ENCODE measurements around the gene PTPN11. TPM values are rescaled to one million over a fixed set of nuclear protein-coding genes. Genes with fewer than 3 reads are reported as not detected.

Gene PTPN11
- total RNA-seq, 1 experiment from 2014 or later = 181 TPM

DNA sequence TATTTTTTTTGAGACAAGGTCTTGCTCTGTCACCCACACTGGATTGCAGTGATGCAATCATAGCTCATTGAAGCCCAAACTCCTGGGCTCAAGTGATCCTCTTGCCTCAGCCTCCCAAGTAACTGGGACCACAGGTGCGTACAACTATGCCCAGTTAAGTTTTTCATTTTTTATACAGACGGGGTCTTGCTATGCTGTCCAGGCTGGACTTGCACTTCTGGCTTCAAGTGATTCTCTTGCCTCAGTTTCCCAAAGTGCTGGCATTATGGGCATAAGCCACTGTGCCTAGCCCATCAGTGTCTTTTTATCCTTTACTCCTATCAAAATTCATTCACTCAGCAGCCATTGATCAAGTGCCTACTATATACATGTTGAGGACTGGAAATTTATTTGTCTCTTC lies 9.0 kb downstream of the PTPN11 start:
- TF ChIP-seq, protein P1, sequence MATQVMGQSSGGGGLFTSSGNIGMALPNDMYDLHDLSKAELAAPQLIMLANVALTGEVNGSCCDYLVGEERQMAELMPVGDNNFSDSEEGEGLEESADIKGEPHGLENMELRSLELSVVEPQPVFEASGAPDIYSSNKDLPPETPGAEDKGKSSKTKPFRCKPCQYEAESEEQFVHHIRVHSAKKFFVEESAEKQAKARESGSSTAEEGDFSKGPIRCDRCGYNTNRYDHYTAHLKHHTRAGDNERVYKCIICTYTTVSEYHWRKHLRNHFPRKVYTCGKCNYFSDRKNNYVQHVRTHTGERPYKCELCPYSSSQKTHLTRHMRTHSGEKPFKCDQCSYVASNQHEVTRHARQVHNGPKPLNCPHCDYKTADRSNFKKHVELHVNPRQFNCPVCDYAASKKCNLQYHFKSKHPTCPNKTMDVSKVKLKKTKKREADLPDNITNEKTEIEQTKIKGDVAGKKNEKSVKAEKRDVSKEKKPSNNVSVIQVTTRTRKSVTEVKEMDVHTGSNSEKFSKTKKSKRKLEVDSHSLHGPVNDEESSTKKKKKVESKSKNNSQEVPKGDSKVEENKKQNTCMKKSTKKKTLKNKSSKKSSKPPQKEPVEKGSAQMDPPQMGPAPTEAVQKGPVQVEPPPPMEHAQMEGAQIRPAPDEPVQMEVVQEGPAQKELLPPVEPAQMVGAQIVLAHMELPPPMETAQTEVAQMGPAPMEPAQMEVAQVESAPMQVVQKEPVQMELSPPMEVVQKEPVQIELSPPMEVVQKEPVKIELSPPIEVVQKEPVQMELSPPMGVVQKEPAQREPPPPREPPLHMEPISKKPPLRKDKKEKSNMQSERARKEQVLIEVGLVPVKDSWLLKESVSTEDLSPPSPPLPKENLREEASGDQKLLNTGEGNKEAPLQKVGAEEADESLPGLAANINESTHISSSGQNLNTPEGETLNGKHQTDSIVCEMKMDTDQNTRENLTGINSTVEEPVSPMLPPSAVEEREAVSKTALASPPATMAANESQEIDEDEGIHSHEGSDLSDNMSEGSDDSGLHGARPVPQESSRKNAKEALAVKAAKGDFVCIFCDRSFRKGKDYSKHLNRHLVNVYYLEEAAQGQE (IDR thresholded peaks at IDR 0.05; ENCODE audit: low read depth) = no peak
- TF ChIP-seq ZNF274 (IDR thresholded peaks at IDR 0.05; ENCODE audit: low read depth, low read length) (no peak), EGR1 (IDR thresholded peaks at IDR 0.05; ENCODE audit: low read depth) (no peak), YY1 (IDR thresholded peaks at IDR 0.05; ENCODE audit: extremely low read depth, insufficient replicate concordance, low read depth, low read length) (no peak), FOSL1 (IDR thresholded peaks at IDR 0.05; ENCODE audit: low read depth) (no peak), EZH2phosphoT487 (IDR thresholded peaks at IDR 0.05; ENCODE audit: borderline replicate concordance) (no peak), ELF1 (IDR thresholded peaks at IDR 0.05; ENCODE audit: borderline replicate concordance, low read depth) (no peak), SRF (IDR thresholded peaks at IDR 0.05; ENCODE audit: low read depth) (no peak), POLR2A (IDR thresholded peaks at IDR 0.05; ENCODE audit: borderline replicate concordance, extremely low read depth, insufficient read depth, insufficient read length) (no peak), CBX3 (IDR thresholded peaks at IDR 0.05; ENCODE audit: low read depth) (no peak), EZH2 (IDR thresholded peaks at IDR 0.05) (no peak), CEBPB (IDR thresholded peaks at IDR 0.05; ENCODE audit: low read depth) (no peak), SIN3A (IDR thresholded peaks at IDR 0.05; ENCODE audit: low read depth) (no peak), TCF7L2 (IDR thresholded peaks at IDR 0.05; ENCODE audit: borderline replicate concordance, extremely low read depth, insufficient read depth, insufficient read length) (no peak), POLR2AphosphoS5 (IDR thresholded peaks at IDR 0.05; ENCODE audit: low read depth, low read length) (no peak)
- TF ChIP-seq, protein P2, sequence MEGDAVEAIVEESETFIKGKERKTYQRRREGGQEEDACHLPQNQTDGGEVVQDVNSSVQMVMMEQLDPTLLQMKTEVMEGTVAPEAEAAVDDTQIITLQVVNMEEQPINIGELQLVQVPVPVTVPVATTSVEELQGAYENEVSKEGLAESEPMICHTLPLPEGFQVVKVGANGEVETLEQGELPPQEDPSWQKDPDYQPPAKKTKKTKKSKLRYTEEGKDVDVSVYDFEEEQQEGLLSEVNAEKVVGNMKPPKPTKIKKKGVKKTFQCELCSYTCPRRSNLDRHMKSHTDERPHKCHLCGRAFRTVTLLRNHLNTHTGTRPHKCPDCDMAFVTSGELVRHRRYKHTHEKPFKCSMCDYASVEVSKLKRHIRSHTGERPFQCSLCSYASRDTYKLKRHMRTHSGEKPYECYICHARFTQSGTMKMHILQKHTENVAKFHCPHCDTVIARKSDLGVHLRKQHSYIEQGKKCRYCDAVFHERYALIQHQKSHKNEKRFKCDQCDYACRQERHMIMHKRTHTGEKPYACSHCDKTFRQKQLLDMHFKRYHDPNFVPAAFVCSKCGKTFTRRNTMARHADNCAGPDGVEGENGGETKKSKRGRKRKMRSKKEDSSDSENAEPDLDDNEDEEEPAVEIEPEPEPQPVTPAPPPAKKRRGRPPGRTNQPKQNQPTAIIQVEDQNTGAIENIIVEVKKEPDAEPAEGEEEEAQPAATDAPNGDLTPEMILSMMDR (IDR thresholded peaks at IDR 0.05 in 2 of 3, conservative IDR thresholded peaks at IDR 0.05 in 1 of 3; ENCODE audit: borderline replicate concordance in 1 of 3, insufficient read depth in 1 of 3, low read depth in 2 of 3, low read length in 2 of 3) = no peak
- TF ChIP-seq, protein P3, sequence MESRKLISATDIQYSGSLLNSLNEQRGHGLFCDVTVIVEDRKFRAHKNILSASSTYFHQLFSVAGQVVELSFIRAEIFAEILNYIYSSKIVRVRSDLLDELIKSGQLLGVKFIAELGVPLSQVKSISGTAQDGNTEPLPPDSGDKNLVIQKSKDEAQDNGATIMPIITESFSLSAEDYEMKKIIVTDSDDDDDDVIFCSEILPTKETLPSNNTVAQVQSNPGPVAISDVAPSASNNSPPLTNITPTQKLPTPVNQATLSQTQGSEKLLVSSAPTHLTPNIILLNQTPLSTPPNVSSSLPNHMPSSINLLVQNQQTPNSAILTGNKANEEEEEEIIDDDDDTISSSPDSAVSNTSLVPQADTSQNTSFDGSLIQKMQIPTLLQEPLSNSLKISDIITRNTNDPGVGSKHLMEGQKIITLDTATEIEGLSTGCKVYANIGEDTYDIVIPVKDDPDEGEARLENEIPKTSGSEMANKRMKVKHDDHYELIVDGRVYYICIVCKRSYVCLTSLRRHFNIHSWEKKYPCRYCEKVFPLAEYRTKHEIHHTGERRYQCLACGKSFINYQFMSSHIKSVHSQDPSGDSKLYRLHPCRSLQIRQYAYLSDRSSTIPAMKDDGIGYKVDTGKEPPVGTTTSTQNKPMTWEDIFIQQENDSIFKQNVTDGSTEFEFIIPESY (IDR thresholded peaks at IDR 0.05; ENCODE audit: extremely low read depth, insufficient replicate concordance, low read length) = no peak
- TF ChIP-seq, protein P4, sequence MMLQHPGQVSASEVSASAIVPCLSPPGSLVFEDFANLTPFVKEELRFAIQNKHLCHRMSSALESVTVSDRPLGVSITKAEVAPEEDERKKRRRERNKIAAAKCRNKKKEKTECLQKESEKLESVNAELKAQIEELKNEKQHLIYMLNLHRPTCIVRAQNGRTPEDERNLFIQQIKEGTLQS (IDR thresholded peaks at IDR 0.05) = no peak
- no peak overlapping the region for H3K4me3 ChIP-seq (replicated peaks in 1 of 2; ENCODE audit: low read depth in 1 of 2, low read length in 2 of 2)
- intact Hi-C loops (cut with micrococcal nuclease) = no loop called here
- peaks cover 0 to 8% of the 10 kb centered on the region in 2 experiments; a peak in 2 of 4 replicates for H3K36me3 ChIP-seq (ENCODE audit: control insufficient read depth in 1 of 2, insufficient read depth in 2 of 2, low read length in 2 of 2)
- ATAC-seq = no peak
- no peaks in the 10 kb centered on the region for H3K9me3 ChIP-seq (ENCODE audit: control insufficient read depth in 1 of 2, insufficient read depth in 1 of 2, low read depth in 1 of 2, low read length in 2 of 2)
- peaks cover 95% of the 10 kb centered on the region for H3K79me2 ChIP-seq (ENCODE audit: insufficient read depth, low read length)
- ChIA-PET RAD21 (ENCODE audit: low non-redundant PET in 1 of 2, low total read pairs in 2 of 2, uncharacterized antibody in 2 of 2, unreplicated experiment in 2 of 2) (no interaction called here), CTCF (no interaction called here), POLR2A (no interaction called here)
- no peaks in the 10 kb centered on the region for H3K9me2 ChIP-seq (ENCODE audit: insufficient read depth)
- H3K4me2 ChIP-seq (ENCODE audit: low read length) = no peak overlapping the region
- BruUV-seq (replicated peaks) = no TSS peak
- H2AFZ ChIP-seq (ENCODE audit: low read depth, low read length, poor library complexity, severe bottlenecking) = no peak overlapping the region
- H3K27me3 ChIP-seq (ENCODE audit: insufficient read depth, low read length) = no peaks in the 10 kb centered on the region
- H4K20me1 ChIP-seq (ENCODE audit: insufficient read depth) = no peaks in the 10 kb centered on the region
- no peak overlapping the region for H3K27ac ChIP-seq (ENCODE audit: low read depth, low read length)
- no peaks in the 10 kb centered on the region for H3K4me1 ChIP-seq (ENCODE audit: control insufficient read depth in 1 of 2, insufficient read depth in 2 of 2, low read length in 2 of 2)
- H3K9ac ChIP-seq (ENCODE audit: low read length) = no peak overlapping the region
- DNase-seq (ENCODE audit: low read depth, low spot score) = no peak

Measured in HCT116 (cell line).